Ovary (tissue), 3 donors: Measurements from ENCODE around the gene CNOT6L.

Experiments used
- POLR2A ChIP-seq: fragments of 450-650 bp; IDR thresholded peaks from one replicate; pipeline ENCODE4 v1.6.1; 2017; ENCODE audit warnings: antibody characterized with exemption, mild to moderate bottlenecking, moderate library complexity
- TF ChIP-seq, protein P1 (sequence below), 3 donors: fragments of 450-650 bp in 2 of 3; fragments of 200-600 bp in 1 of 3; IDR thresholded peaks; one replicate each; pipeline versions ENCODE4 v1.5.1 to v1.8.0; 2016 to 2022; ENCODE audit warnings: antibody characterized with exemption in 3 of 3, mild to moderate bottlenecking in 1 of 3
- donor health status: DM: no; HTN: no; CAD: no.

DNA sequence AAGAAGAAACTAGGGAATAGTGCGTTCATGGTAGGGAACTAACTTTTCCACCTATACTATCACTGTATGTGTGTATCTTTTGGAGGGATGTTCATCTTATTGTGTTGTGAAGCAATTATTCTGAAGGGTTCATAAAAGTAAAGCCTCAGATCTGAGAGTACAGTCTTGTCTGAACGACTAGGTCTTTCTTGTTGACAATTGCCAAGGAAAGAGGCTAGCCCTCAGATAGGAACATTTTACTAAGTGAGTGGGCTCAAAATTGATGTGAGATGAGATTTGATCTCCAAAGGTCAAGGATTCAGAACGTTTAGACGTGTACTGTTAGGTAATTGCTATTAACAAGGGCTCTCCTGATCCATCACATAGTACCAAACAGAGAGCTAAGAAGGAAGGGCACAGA lies 15.2 kb upstream of the CNOT6L start:
- TF ChIP-seq, protein P1, sequence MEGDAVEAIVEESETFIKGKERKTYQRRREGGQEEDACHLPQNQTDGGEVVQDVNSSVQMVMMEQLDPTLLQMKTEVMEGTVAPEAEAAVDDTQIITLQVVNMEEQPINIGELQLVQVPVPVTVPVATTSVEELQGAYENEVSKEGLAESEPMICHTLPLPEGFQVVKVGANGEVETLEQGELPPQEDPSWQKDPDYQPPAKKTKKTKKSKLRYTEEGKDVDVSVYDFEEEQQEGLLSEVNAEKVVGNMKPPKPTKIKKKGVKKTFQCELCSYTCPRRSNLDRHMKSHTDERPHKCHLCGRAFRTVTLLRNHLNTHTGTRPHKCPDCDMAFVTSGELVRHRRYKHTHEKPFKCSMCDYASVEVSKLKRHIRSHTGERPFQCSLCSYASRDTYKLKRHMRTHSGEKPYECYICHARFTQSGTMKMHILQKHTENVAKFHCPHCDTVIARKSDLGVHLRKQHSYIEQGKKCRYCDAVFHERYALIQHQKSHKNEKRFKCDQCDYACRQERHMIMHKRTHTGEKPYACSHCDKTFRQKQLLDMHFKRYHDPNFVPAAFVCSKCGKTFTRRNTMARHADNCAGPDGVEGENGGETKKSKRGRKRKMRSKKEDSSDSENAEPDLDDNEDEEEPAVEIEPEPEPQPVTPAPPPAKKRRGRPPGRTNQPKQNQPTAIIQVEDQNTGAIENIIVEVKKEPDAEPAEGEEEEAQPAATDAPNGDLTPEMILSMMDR (IDR thresholded peaks at IDR 0.05) = no peak
- TF ChIP-seq POLR2A = no peak
